Measurements from ENCODE around the gene VNN1.

DNA sequence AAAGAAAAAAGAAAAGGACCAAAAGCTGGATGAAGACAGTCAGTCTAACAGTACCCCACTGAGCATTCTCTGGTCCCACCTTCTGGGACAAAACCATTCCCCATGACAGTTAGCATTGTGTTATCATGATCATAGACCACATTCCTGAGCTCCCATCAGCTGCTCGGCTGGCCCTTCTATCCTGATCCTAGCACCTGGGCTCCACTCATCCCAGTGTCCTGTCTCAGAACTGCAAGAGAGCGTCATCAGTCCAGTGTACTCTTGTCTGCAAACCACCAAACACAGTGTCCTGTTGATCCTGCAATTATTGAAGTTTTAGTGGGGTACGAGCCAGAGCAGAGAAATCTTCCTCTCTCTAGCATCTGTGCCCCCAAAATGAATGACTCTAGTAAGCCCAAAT is 38.9 kb downstream of the VNN1 start:
- TF ChIP-seq, protein P1, sequence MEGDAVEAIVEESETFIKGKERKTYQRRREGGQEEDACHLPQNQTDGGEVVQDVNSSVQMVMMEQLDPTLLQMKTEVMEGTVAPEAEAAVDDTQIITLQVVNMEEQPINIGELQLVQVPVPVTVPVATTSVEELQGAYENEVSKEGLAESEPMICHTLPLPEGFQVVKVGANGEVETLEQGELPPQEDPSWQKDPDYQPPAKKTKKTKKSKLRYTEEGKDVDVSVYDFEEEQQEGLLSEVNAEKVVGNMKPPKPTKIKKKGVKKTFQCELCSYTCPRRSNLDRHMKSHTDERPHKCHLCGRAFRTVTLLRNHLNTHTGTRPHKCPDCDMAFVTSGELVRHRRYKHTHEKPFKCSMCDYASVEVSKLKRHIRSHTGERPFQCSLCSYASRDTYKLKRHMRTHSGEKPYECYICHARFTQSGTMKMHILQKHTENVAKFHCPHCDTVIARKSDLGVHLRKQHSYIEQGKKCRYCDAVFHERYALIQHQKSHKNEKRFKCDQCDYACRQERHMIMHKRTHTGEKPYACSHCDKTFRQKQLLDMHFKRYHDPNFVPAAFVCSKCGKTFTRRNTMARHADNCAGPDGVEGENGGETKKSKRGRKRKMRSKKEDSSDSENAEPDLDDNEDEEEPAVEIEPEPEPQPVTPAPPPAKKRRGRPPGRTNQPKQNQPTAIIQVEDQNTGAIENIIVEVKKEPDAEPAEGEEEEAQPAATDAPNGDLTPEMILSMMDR (IDR thresholded peaks at IDR 0.05; ENCODE audit: extremely low read depth in 1 of 2, insufficient read depth in 1 of 2, low read depth in 1 of 2, low read length in 2 of 2), result no peak
- TF ChIP-seq EZH2 (IDR thresholded peaks at IDR 0.05; ENCODE audit: borderline replicate concordance, low read depth, low read length, severe bottlenecking) (no peak), JUN (IDR thresholded peaks at IDR 0.05; ENCODE audit: borderline replicate concordance, insufficient read depth, insufficient read length, low read depth) (no peak), POLR2A (IDR thresholded peaks at IDR 0.05; ENCODE audit: low read depth, low read length) (no peak), FOS (IDR thresholded peaks at IDR 0.05; ENCODE audit: borderline replicate concordance, insufficient read depth, low read length) (no peak)

Data from endothelial cell of umbilical vein (primary cell).